GM18502 (cell line): ENCODE results near the gene CTSF.
"Not testable (repeated sequence)": the region's sequence is repeated elsewhere in the genome, so short reads cannot be mapped to it uniquely, and the experiment has no call there.

Experiments used
- ATAC-seq: cut with Tn5 transposase; IDR thresholded peaks from one replicate; pipeline ENCODE4 v1.9.1; 2021; ENCODE audit warnings: mild to moderate bottlenecking; ENCODE audit not compliant: unreplicated experiment, poor library complexity

The CTSF gene

DNA sequence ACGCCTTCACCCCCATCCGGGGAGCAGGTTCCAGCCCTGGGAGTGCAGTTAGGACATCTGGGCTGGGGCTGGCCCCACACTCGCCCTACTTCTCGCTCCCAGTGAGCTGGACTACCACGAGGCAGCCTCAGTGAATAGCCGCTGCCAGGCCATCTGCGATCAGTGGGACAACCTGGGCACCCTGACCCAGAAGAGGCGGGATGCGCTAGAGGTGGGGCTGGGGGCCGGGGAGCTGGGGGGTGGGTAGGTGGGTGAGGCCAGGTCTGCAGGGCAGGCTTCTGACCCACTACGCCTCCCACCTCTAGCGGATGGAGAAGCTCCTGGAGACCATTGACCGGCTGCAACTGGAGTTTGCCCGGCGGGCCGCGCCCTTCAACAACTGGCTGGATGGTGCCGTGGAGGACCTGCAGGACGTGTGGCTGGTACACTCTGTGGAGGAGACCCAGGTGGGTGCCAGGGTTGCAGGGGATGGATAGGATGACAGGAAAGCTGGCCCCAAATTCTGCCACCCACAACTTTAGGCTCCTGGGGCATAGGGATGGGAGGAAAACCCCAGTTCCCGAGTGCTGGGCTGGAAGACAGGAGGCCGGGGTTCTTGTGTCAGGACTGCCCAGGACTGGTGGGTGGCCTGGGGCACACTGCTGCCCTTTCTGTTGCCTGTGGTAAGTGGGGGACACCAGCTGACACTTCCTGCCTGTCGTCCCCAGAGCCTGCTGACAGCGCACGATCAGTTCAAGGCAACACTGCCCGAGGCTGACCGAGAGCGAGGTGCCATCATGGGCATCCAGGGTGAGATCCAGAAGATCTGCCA is 8.3 kb downstream of the CTSF start:
- ATAC-seq: no peak

DNA sequence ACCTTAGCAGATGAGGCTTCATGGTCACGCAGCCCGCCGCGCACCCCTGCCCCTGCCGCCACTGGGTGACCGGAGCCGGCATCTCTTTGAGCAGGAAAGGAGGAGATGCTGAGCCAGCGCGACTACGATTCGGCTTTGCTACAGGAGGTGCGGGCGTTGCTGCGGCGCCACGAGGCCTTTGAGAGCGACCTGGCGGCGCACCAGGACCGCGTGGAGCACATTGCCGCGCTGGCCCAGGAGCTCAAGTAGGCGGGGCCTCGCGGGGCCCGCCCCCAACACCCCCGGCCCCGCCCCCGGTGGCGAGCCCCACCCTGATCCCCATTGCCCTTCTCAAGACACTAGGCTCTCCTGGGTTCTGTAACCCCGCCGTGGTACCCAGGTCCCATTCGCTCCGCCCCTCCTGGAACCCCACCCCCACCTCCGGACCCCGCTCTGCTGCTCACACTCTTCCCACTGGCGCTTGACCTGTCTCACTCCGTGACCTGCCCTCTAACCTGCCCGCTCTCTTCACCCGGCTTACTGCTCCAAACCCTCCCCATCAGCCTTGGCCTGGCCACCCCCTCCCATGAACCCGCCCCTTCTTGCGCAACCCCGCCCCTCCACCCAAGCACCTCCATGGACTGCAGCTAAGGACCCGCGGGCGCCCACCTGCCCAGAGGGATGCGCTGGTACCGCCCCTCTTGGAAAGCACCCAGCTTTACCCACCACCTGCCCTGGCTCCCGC is 9.1 kb downstream of the CTSF start:
- no peak for ATAC-seq

- ATAC-seq: no peak
Measured at GRCh38 chr11:66557733-66558326, 10.6 kb downstream of the CTSF start.

DNA sequence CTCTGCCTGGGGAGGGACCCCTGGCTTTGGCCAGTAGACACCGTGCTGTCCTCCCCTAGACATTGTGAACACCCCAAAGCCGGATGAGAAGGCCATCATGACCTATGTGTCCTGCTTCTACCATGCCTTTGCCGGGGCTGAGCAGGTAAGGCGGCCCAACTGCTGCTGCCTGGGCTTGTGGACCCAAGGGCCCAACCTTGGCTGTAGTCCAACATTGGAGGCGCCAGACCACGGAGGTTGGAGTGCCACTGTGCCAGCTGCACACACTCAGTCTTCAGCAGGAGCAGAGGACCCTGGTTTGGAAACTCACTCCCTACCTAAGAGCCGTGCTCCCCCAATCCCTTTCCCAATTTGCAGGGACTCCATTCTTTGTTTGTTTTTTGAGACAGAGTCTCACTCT is 12.3 kb downstream of the CTSF start:
- no peak for ATAC-seq

DNA sequence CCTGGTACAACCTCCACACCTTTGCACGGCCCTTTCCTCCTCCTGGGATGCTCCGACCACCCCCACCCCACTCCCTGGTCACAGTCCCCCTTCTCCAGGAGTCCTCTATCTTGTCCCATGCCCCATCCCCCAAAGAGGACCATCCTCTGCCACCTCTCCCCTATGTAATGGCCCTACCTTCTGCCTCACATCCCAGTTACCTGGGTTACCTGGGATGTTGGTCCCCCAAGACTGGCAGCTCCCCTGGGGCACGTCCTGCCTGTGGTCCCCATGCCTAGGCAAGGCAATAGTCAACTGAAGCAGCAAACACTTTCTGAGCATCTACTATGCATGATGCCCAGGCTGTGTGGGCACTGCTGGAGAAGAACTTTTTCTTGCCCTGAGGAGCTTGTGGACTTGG is 13.0 kb downstream of the CTSF start:
- ATAC-seq: no peak

DNA sequence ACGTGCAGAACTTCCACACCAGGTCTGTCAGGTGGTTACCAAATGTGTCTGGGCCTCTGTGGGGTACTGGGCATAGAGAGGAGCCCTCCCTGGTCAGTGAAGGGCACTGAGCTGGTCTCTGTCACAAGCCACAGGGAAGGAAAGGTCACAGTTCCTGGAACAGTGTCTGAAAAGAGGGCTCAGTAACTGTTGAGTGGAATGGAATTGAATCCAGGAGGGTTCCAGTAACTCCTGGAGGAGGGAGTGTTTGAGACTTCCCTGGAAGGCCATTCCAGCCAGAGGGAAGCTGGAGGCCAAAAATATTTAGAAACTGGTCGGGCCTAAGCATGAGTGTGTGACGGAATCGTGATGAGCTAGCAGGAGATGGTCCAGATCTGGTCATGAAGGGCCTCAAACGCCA is 13.8 kb downstream of the CTSF start:
- ATAC-seq: no peak

- ATAC-seq: no peak
Measured at GRCh38 chr11:66550887-66551286, 17.5 kb downstream of the CTSF start.

GRCh38 chr11:66549696-66550095 is 18.7 kb downstream of the CTSF start:
- ATAC-seq: no peak

DNA sequence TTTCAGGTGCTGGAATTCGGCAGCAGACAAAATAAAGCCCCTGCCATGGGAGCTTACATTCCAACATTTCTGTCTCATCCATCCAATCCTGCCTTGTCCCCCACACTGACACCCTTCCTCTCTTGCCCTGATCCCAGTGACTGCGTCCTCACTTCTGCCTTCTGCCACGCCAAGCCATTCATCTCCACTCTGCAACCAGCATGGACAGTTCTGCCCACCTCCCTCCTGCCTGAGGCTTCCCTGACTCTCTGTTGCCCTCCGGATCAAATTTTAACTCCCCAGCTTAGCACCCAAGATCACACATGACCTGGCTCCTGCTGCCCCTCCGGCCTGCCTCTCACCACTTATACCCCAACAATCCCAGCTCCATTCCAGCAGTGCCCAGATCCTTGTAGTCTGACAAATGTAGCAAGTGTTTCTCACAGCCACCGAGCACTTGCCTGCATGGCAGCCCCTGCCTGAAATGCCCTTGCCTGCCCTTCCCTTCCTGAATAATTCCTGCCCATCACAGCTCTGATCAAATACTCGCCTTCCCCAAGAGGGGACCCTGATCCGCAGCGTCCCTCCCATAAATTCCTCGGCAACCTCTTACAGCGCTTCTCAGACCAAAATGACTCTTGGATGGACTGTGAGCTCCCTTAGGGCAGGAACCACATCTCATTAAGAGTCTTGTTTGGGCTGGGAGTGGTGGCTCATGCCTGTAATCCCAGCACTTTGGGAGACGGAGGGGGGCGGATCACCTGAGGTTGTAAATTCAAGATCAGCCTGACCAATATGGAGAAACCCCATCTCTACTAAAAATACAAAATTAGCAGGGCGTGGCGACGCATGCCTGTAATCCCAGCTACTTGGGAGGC is 19.4 kb downstream of the CTSF start:
- no peak for ATAC-seq

- ATAC-seq: no peak
Measured at GRCh38 chr11:66548041-66548440, 20.4 kb downstream of the CTSF start.

- ATAC-seq: no peak
Measured at GRCh38 chr11:66547662-66548009, 20.8 kb downstream of the CTSF start.

GRCh38 chr11:66546966-66547661 is 21.3 kb downstream of the CTSF start:
- no peak for ATAC-seq

DNA sequence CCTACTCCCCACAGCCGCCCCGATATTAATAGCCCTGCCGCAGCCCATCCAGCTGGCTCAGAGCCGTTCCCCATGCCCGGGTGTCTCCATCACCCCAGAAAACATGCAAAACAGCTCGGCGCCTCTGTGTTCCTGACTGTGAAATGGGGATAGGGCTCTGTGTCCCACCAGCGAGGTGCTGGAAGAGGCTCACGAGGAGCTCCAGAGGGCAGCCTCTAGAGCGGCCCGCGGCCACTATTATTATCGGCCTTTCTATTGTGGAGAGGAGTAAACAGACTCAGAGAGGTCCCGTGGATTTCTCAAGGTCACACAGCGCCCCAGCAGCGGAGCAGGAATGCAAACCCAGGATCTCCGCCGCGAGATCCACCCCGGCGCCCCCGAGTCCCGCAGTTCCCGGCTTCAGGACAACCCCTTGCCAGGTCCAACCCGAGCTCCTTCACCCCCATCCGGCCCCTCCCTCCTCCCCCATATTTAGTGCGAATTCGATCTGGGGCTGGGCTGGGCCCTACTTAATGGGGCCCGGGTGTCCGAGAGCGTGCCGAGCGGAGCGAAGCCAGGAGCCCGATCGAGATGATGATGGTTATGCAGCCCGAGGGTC is 21.9 kb downstream of the CTSF start, which contains the start of gene ACTN3:
ACTN3 (plus strand) TSS at position 536 of the 598 bp plus-strand sequence; CDS start at position 571, 35 bp downstream.
- ATAC-seq: no peak

GRCh38 chr11:66545701-66546367 is 22.6 kb downstream of the CTSF start, which contains the start of gene ZDHHC24:
Gene ZDHHC24, minus strand, starts transcription at chr11:66546048. Its CDS starts 45 bp downstream, at chr11:66546003.
- ATAC-seq: peak; percentile 83

GRCh38 chr11:66544952-66545351 is 23.5 kb downstream of the CTSF start:
- not testable (repeated sequence) for ATAC-seq

DNA sequence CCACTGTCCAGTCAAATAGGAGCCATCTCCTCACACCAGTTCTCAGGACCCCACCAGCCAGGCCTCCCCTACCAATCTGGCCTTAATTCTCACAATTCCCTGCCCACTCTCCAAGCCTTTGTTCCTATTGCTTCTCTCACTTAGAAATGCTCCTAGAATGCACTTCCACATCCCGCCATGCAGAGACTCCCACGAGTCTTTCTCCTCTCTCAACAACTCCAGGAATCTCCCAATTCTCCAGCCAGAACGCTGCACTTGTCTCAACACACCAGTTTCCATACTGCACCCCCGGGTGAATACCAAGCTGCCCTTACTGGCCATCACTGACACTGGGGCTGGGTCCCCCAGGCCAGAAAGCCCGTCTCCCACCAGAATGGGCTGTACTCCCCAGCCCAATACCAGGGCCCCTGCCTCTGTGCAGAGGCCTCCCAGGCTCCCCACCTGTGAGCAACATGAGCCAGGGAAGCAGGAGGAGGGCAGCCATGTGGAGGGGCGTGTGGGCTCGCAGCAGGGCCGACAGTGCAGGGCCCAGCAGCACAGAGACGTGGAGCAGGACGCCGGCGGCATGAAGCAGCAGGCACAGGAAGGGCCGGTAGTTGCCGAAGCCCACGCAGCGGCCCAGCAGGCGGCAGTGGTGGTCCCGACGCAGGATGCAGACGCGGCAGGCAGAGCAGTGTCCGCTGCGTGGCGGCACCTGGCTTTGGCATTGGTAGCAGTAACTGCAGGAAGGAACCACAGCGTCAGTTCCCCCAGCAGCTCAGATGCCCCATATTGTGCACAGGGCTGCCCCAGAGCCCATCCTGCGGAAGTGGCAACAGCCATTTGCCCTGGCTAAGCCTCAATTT is 24.9 kb downstream of the CTSF start:
- peak; percentile 30 for ATAC-seq

- ATAC-seq: no peak
Measured at GRCh38 chr11:66542362-66542761, 26.0 kb downstream of the CTSF start.

DNA sequence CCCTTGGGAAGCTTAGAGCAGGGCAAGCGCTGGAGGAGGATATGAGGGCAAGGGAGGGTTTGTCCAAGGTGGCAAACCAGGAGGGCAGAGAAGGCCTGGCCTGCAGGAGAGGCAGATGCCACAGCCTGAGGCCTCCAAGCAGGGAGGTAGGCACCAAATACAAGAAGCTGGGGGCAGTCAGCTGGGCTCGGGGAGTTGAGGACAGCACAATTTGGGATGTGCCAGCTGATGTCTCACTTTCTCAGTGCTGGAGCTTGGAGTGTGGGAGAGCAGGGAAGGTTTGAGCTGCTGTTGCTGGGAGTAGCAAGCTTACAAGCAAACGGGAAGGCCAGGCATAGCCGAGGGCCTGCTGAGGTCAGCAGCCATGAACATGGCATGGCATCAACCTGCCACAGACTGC is 26.5 kb downstream of the CTSF start:
- no peak for ATAC-seq
